ENCODE results near the gene ZNF501. TPM values are rescaled to one million over a fixed set of nuclear protein-coding genes. Genes with fewer than 3 reads are reported as not detected.

The ZNF501 gene
- total and polyA plus RNA-seq, 2 of the 13 experiments (the other 11 are each of a cell fraction or from before 2014, with no cell fraction given), result 2.4 to 2.8 TPM

DNA sequence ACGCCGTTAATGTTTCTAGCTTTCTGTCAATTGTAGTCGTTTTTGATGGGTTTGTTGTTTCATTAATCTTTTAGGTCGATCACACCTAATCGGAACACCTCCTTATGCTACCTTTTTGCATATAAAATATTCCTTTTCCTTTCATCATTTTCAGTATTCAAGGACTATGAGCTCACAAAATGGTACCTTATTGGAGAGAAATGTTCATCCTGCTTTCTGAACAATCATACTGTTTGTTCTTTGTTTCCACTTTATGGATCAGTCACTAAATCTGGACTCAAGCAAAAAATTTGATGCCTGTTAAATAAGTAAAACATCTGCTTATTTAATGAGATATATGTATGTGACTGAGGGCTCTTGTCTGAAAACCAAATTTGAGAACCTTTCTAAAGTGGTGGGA is 33.3 kb downstream of the ZNF501 start:
- ATAC-seq (no peak), FAIRE-seq (no peak), DNase-seq (ENCODE audit: low spot score) (no peak)
- H4K20me1 ChIP-seq (ENCODE audit: insufficient read depth, low read length), result no peaks in the 10 kb centered on the region
- H3K4me1 ChIP-seq (ENCODE audit: insufficient read depth, low read length), result peaks cover 34% of the 10 kb centered on the region
- ChIA-PET POLR2A (interaction anchor here (0.7 to 2.9 kb wide), 2 partner anchors 33 to 137 kb away, joined by 3 to 26 read pairs; partner anchors contain the start of gene ZNF501), CTCF (ENCODE audit: low intra/inter-chr PET ratio, low total read pairs) (no interaction called here)
- no peaks in the 10 kb centered on the region; a peak in 2 of 5 replicates for H3K27me3 ChIP-seq (ENCODE audit: control insufficient read depth in 1 of 2, insufficient read depth in 2 of 2, low read length in 2 of 2)
- no TSS peak for BruUV-seq (replicated peaks)
- H3K36me3 ChIP-seq (replicated peaks in 1 of 2; ENCODE audit: control insufficient read depth in 1 of 2, insufficient read depth in 2 of 2, low read length in 2 of 2), result peaks cover 1 to 10% of the 10 kb centered on the region in 2 experiments; a peak in 4 of 5 replicates
- peak overlapping the region; percentile 89 for H2AFZ ChIP-seq (ENCODE audit: low read length)
- in situ Hi-C loops (cut with HindIII; ENCODE audit: extremely low pct_ligation_motif_present, low pct_unique_long_range_greater_than_20kb), result no loop called here
- H3K9ac ChIP-seq (ENCODE audit: insufficient read depth, low read depth, low read length), result peak overlapping the region; percentile 98
- 2% methylated on average over 5 of the region's 5 CpGs for WGBS (ENCODE audit: low lambda C conversion rate)
- H3K4me2 ChIP-seq (ENCODE audit: low read depth, low read length), result peak overlapping the region; percentile 70
- intact Hi-C loops (cut with micrococcal nuclease; ENCODE audit: unreplicated experiment), result loop anchor here (10.0 kb wide), 1 partner anchor 228 kb away; no protein-coding TSS in a partner anchor
- H3K79me2 ChIP-seq (ENCODE audit: insufficient read depth, low read length), result peaks cover 49% of the 10 kb centered on the region
- peak overlapping the region; percentile 79 for H3K27ac ChIP-seq (ENCODE audit: extremely low read length, insufficient read depth, low read length)
- no peaks in the 10 kb centered on the region for H3K9me3 ChIP-seq (ENCODE audit: low read length)
- no peak for TF ChIP-seq NCOA2 (CRISPR knock-in tag; IDR thresholded peaks at IDR 0.05)
- no peak for TF ChIP-seq ZKSCAN1 (IDR thresholded peaks at IDR 0.05; ENCODE audit: low read length)
- TF ChIP-seq, protein P1, sequence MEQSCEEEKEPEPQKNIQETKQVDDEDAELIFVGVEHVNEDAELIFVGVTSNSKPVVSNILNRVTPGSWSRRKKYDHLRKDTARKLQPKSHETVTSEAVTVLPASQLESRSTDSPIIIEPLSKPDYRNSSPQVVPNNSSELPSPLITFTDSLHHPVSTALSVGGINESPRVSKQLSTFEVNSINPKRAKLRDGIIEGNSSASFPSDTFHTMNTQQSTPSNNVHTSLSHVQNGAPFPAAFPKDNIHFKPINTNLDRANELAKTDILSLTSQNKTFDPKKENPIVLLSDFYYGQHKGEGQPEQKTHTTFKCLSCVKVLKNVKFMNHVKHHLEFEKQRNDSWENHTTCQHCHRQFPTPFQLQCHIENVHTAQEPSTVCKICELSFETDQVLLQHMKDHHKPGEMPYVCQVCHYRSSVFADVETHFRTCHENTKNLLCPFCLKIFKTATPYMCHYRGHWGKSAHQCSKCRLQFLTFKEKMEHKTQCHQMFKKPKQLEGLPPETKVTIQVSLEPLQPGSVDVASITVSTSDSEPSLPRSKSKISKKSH (CRISPR knock-in tag; IDR thresholded peaks at IDR 0.05; ENCODE audit: borderline replicate concordance), result no peak
- no peak for TF ChIP-seq PPARG (CRISPR knock-in tag; conservative IDR thresholded peaks at IDR 0.05)
- no peak for TF ChIP-seq KLF16 (CRISPR knock-in tag; IDR thresholded peaks at IDR 0.05)
- TF ChIP-seq ZNF652 (CRISPR knock-in tag; IDR thresholded peaks at IDR 0.05; ENCODE audit: borderline replicate concordance, low read depth), result no peak
- peak overlapping the region; percentile 61 to 94 (median 88); a peak in 5 of 6 replicates for H3K4me3 ChIP-seq (replicated peaks in 1 of 3; ENCODE audit: insufficient read depth in 1 of 3, low read depth in 2 of 3, low read length in 3 of 3)

DNA sequence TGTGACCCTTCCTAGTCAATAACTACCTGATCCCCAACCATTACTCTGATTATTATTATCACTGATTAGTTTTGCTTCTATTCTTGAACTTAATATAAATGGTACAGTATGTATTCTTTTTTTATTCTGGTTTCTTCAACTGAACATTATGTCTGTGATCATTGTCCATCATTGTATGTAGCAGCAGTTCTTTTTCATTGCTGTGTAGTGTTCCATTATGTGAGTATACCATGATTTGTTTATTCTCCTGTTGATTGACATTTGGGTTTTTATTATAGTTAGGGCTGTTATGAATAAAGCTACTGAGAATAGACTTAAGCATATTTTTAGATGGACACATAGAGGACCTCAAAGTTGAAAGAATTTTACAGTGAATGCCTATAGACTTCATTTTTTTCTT is 34.8 kb downstream of the ZNF501 start:
- Histone ChIP-seq H3K79me2 (ENCODE audit: insufficient read depth, low read length) (peaks cover 49% of the 10 kb centered on the region), H4K20me1 (ENCODE audit: insufficient read depth, low read length) (no peaks in the 10 kb centered on the region), H3K27ac (ENCODE audit: extremely low read length, insufficient read depth, low read length) (no peak overlapping the region), H2AFZ (ENCODE audit: low read length) (no peak overlapping the region), H3K4me2 (ENCODE audit: low read depth, low read length) (no peak overlapping the region), H3K9me3 (ENCODE audit: low read length) (no peaks in the 10 kb centered on the region), H3K9ac (ENCODE audit: insufficient read depth, low read depth, low read length) (no peak overlapping the region), H3K27me3 (ENCODE audit: control insufficient read depth in 1 of 2, insufficient read depth in 2 of 2, low read length in 2 of 2) (no peaks in the 10 kb centered on the region; a peak in 2 of 5 replicates), H3K36me3 (replicated peaks in 1 of 2; ENCODE audit: control insufficient read depth in 1 of 2, insufficient read depth in 2 of 2, low read length in 2 of 2) (peaks cover 0 to 1% of the 10 kb centered on the region in 2 experiments; a peak in 1 of 5 replicates), H3K4me3 (replicated peaks in 1 of 3; ENCODE audit: insufficient read depth in 1 of 3, low read depth in 2 of 3, low read length in 3 of 3) (no peak overlapping the region), H3K4me1 (ENCODE audit: insufficient read depth, low read length) (peaks cover 22% of the 10 kb centered on the region)
- in situ Hi-C loops (cut with HindIII; ENCODE audit: extremely low pct_ligation_motif_present, low pct_unique_long_range_greater_than_20kb) (no loop called here), intact Hi-C loops (cut with micrococcal nuclease; ENCODE audit: unreplicated experiment) (loop anchor here (10.0 kb wide), 1 partner anchor 229 kb away; no protein-coding TSS in a partner anchor)
- BruUV-seq (replicated peaks), result no TSS peak
- FAIRE-seq (no peak), ATAC-seq (no peak), DNase-seq (ENCODE audit: low spot score) (no peak)
- ChIA-PET CTCF (ENCODE audit: low intra/inter-chr PET ratio, low total read pairs) (no interaction called here), POLR2A (no interaction called here)
- TF ChIP-seq ZNF3 (CRISPR knock-in tag; IDR thresholded peaks at IDR 0.05) (no peak), ZNF282 (IDR thresholded peaks at IDR 0.05; ENCODE audit: partially characterized antibody) (no peak), MYNN (CRISPR knock-in tag; IDR thresholded peaks at IDR 0.05; ENCODE audit: low read depth) (no peak), HNRNPK (IDR thresholded peaks at IDR 0.05; ENCODE audit: low read depth, low read length, poor library complexity, severe bottlenecking) (no peak), TSC22D2 (CRISPR knock-in tag; IDR thresholded peaks at IDR 0.05; ENCODE audit: borderline replicate concordance) (no peak), ATF7 (IDR thresholded peaks at IDR 0.05) (no peak), ATF7 (CRISPR knock-in tag; IDR thresholded peaks at IDR 0.05) (no peak), PHB2 (IDR thresholded peaks at IDR 0.05; ENCODE audit: partially characterized antibody) (no peak), THAP11 (CRISPR knock-in tag; IDR thresholded peaks at IDR 0.05) (no peak), GABPA (IDR thresholded peaks at IDR 0.05; ENCODE audit: low read depth, low read length) (no peak), GABPA (CRISPR knock-in tag; IDR thresholded peaks at IDR 0.05; ENCODE audit: low read depth) (no peak), NBN (conservative IDR thresholded peaks at IDR 0.05) (no peak)
- TF ChIP-seq, protein P2, sequence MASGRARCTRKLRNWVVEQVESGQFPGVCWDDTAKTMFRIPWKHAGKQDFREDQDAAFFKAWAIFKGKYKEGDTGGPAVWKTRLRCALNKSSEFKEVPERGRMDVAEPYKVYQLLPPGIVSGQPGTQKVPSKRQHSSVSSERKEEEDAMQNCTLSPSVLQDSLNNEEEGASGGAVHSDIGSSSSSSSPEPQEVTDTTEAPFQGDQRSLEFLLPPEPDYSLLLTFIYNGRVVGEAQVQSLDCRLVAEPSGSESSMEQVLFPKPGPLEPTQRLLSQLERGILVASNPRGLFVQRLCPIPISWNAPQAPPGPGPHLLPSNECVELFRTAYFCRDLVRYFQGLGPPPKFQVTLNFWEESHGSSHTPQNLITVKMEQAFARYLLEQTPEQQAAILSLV (CRISPR knock-in tag; IDR thresholded peaks at IDR 0.05; ENCODE audit: borderline replicate concordance), result no peak

All from HepG2 (cell line).